Fibroblast of skin of abdomen (primary cell): ENCODE results near the gene PSMB8. TPM values are rescaled to one million over a fixed set of nuclear protein-coding genes. Genes with fewer than 3 reads are reported as not detected.
A peak's percentile ranks its signal among the peaks of the same experiment; 100 is the strongest.
"Not testable (repeated sequence)": the region's sequence is repeated elsewhere in the genome, so short reads cannot be mapped to it uniquely, and the experiment has no call there.

Experiments
- DNase-seq: peaks from one replicate; pipeline ENCODE4 v3.0.0-alpha.2; 2013
- polyA plus RNA-seq, 2 experiments: library from polyadenylated mRNA; unstranded; fragments of 120-200 nt; gene quantifications; one replicate each; pipeline ENCODE4 v1.2.1, GENCODE V29; 2013; ENCODE audit not compliant: insufficient read length in 2 of 2

Gene PSMB8
- 30.7 TPM for polyA plus RNA-seq (2013, experiment 1 of 2; ENCODE audit: insufficient read length)
- 33.3 TPM for polyA plus RNA-seq (2013, experiment 2 of 2; ENCODE audit: insufficient read length)

DNA sequence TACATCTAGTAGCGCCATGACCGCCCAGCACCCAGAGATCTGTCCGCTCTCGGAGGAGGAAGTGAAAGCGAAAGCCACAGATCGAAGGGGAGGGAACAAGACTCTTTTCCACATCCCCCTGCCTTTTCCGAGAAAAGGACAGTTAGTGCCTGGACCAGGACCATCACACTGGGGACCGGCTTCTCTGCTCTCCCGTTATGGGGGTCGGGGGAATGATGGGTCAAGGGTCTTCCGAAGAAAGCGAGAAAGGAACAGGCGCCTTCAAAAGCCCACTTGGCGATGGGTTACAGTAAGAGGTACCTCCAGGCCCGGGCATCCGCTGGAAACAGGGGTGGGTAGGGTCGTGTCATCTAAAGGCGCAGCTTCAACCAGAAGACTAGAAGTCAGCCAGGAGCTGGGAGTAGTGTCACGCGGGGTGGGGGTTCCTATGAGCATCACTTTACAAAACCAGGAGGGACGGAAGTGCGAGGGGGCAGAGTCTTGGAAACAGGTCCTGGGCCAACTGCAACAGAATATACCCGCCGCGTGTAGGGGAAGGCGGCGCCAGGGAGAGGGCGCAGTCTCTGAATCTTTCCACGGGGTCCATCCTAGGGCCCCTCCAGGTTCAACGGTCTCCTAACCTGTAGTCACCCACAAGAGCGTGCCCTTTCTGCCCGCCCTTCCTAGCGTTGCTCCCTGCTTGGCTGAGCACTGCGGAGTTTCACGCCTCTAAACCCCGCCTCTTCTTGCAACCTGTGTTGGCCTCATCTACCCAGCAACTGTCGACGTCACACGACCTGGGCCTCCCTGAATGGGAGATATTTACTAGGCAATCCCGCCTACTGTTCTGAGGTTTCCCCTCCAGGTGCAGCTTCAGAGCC is at the start of gene PSMB8:
TSS of gene PSMB8 (minus strand) at position 69 of the 860 bp plus-strand sequence. CDS start at position 18, 51 bp downstream.
- DNase-seq, result peak; percentile 89

DNA sequence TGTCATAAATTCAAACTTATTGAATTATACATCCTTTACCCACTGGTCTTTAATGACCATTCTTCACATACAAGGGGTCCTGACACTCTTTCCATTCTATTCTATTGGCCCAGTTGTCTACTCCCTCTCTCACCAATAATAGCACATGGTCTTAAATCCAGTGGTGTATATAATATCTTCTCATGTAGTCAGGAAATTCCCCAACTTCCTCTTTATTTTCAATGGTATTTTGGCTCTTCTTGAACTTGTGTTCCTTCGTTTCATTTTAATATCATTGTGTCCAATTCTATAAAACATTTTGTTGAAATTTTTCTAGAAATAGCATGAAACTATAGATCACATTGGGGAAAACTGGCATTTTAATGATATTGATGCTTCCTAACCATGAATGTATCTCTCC is 47.0 kb upstream of the PSMB8 start:
- DNase-seq, result no peak

DNA sequence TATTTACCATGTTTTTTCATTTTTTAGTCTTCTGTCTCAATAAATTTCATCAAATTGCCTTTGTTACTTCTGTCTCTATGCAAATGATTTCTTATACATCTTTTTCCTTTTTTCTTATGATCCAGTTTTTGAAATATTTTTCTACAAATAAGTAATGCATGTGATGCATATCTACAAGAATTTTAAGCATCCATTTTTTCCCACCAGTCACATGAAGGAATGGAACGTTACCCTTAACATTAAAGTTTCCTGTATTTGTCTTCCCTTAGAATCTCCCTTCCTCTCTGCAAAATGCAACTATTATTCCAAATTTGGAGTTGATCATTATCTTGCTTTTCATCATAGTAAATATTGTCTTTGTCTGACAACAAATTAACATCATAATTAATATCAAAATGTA is 45.7 kb upstream of the PSMB8 start:
- peak; percentile 31 for DNase-seq

DNA sequence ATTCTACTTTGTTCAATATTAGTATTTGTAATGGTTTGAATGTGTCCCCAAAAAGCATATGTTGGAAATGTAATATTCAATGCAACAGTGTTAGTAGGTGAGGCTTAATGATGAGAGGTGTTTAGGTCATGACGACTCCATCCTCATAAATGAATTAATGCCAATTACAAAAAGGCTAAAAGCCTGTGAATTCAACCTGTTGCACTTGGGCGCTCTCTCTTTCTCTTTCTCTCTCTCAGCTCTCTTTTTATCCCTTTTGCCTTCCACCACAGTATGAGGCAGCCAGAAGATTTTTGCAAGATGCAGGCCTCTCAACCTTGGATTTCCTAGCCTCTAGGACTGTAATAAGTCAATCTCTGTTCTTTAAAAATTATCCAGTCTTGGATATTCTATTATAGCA is 44.7 kb upstream of the PSMB8 start:
- DNase-seq, result no peak

DNA sequence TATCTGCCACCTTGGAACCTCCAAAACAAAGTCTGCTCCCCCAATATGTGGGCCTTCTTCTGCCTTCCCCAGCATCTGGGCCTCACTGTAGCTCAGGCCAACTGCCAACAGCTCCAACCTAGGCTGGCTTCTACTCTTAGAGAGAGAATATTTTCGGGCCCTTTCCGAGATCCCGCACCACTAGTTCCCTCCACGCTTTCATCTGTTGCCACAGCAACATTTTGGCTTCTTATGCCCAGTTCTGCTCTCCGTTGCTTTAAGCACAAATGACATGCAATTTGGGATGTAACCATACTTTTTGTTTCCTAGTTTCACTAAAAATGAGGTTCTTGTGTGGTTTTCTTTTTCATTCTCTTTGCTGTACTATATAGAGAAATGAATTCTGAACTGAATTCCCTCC is 43.8 kb upstream of the PSMB8 start:
- no peak for DNase-seq

DNA sequence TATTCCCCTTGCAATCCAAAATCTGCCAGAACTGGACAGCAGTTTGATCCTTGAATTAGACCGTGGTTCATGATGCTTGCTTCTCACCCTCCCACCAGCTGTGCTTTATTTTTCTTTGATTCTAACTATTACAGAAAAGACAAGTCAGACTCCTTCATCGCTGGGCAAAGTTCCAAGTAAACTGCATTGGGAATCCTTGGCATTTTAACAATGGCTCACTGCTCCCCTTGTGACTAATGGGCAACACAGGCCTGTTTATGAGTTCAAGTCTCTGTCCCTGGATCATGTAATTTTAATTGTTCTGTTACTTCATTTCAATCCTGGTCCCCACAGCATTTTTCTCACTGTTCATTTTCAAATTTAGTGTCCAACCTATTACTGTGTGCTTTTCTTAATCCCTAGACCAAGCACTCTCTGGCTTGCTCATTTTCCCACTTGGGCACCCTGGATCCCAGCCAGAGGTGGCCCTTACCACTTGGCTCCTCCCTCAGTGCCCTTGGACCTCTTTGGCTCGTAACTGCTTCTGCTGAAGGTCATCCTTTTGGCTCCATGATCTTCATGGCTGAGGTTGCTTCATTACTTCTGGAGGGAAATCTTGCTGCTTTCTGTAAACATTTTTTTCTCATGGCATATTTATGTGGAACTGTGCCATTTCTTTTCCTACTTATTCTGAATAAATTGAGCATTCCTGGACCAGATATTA is 43.0 kb upstream of the PSMB8 start:
- DNase-seq, result peak; percentile 85

DNA sequence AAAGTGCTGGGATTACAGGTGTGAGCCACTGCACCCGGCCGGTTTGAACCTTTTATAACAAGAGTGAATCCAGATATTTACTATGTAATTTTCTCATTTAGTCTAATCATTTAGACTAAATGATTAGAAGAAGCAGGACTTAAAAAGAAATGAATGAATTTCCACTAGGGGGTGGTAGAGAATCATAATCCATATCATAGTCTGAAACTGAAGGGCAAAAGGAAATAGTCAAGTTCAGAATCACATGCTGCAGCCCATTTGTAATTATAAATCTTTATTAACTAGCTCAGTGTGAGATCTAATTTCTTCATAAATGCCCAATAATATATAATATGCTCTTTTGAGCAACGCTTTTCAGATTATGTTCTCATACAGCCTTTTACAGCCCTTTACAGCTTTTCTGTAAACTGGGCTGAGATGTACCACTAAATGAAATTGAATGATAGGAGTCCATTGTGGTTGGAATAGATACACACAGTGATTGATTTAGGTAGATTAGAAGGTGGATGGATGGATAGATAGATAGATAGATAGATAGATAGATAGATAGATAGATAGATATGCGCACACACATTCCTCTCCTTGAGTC is 41.9 kb upstream of the PSMB8 start:
- DNase-seq, result peak; percentile 69

DNA sequence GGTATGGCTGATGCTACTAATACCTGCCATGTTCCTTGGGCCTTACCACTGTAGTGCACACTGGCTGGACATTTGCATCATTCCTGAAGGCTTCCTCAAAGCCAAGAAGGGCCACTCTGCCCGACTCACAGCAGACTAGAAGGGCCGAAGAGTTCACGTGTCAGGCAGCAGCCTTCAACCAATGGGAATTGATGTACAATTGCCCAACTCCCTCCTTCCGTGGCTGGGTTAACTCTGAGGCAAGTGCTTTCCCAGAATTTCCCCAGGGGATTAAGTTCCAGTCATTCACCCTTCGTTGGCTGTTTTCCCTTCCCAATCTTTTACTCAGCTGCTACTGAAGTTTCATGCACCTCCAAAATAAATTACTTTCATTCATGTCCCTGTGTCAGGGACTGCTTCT is 39.9 kb upstream of the PSMB8 start:
- peak; percentile 40 for DNase-seq

DNA sequence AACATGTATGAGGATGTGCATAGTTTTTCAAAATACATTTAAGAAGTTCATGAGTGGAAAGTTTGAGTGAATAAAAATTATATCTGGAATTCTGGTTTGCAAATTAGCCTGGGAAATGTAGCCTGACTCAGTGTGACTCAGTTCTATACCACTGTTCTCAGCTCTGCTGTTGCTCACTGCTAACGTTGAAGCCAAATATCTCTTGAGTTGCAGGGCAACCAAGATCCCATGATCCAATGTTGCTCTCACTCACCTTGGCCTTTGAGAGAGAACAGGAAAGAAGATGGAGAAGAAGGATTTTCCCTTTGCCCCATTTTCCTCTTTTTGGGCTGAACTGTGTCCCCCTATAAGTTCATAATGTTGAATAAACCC is 39.0 kb upstream of the PSMB8 start:
- DNase-seq, result peak; percentile 47

DNA sequence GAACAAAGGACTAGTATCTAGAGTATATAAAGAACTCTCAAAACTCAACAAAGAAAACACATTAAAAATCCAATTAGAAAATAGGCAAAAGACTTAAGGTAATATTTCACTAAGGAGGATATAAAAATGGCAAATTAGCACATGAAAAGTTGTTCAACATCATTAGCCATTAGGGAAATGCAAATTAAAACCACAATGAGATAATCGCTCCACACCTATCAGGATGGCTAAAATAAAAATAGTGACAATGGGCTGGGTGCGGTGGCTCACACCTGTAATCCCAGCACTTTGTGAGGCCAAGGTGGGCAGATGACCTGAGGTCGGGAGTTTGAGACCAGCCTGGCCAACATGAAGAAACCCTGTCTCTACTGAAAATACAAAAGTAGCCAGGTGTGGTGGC is 37.1 kb upstream of the PSMB8 start:
- DNase-seq, result not testable (repeated sequence)

DNA sequence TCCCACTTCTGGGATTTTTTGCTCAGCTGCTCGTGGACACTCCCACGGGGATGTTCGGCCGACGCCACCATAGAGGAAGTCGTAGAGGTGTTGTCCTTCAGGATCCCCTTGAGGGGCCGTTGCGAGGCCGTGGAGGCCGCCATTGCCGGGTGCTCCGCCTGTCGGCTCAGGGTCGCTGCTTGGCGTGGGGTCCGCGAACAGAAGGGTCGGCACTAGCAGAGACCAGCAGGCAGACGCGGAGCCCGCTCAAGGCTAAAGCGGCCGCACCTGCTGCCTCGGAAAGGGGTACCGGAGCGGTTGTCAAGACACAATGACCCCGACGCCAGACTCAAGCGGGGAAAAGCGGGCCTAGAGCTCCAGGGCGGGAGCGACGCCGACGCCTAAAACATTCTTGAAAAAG is 35.8 kb upstream of the PSMB8 start:
- no peak for DNase-seq

DNA sequence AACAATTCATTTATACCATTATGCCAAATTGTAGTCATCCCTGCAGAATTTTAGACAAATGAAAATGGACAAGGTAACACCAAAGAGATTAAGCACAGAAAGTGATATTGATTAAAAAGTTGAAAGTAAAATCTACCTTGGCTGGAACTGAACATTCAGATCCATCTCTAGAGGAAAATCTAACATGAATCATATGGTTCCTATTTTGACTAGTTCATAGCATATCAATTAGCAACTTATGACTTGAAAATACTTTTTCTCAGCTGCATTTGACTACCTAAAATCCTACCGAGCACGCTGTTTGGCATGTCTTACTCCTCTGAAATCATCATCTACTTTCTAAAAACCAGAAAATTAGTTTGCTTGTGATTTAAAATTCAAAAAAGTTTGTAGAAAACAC is 32.8 kb upstream of the PSMB8 start:
- DNase-seq, result no peak

DNA sequence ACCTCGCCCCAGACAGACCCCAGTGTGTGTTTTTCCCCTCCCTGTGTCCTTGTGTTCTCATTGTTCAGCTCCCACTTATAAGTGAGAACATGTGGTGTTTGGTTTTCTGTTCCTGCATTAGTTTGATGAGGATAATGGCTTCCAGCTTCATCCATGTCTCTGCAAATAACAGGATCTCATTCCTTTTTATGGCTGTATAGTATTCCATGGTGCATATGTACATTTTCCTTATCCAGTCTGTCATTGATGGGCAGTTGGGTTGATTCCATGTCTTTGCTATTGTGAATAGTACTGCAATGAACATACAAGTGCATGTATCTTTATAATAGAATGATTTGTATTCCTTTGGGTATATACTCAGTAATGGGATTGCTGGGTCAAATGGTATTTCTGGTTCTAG is 30.1 kb upstream of the PSMB8 start:
- DNase-seq, result not testable (repeated sequence)

DNA sequence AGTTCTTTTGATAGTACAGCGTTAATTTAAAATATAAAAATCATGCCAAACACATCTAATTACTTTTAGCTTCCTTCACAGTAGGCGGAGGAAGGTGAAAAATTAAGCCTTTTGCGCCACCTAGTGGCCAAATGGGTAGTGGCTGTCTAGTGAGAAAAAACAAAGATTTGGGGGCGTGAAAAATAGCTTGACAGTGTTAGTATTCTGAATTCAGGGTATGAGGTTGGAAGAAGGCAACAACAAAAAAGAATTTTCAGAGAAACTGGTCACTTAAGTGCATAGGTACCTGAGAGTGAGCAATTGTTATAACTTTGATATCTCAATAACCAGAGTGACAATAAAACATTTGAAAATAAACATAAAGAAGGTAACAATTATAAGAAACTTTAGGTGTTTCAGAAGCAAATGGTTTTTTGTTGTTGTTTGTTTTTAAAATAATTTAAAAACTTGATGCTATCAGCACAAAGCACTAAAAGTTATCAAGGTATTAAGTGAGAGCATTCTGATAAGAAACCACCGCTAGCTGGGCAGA is 24.5 kb upstream of the PSMB8 start:
- peak; percentile 63 for DNase-seq

DNA sequence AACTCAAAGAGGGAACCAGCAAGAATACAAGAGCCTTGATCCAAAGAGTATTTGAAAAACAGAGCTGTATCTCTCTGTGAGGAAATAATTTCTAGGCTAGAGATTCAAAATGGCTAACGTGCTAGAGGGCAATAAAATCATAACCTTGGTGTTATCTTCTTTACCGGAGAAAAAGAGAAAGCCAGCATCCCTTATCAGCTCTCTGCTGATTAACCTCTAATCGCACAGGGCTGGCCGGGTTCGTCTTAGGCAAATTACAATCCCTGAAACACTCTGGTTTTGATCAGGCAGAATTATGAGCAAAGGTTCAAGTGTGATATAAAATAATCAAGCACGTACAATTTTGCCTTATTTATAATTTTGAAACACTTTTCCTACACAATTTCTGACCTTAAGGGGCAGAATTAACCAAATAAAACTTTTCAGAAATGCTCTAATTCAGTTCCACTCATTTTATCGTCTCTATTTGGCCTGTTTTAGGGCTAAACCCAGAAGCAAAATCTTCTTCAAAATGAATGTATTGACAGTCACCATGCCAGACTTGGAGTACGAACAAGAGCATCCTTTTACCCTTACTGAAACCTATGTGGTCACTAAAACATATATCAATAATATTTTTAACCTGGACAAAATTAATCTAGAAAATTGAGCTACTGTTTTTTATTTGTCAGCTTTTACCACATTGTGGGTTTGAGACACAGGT is 23.9 kb upstream of the PSMB8 start:
- DNase-seq, result no peak

DNA sequence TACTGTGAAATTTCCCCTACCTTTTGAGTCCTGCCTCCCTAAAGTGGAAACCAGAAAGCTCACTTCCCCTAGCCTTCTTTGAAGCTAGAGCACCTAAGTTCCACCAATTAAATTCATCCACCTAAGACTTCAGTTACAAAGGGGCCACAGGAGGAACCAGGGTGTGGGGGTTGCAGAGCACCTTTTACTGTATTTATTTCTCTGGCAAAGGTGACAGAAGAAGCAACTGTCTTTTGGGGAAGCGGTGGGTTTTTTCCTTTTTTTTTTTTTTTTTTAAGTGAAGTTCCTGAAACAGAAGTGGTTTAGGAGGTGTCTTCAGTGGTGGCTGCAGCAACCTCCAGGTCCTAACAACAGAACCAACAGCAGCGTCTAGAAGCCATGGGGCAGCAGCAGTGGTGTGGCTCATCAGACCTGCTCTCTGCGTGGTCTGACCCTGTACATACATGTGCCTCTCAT is 23.2 kb upstream of the PSMB8 start:
- no peak for DNase-seq

DNA sequence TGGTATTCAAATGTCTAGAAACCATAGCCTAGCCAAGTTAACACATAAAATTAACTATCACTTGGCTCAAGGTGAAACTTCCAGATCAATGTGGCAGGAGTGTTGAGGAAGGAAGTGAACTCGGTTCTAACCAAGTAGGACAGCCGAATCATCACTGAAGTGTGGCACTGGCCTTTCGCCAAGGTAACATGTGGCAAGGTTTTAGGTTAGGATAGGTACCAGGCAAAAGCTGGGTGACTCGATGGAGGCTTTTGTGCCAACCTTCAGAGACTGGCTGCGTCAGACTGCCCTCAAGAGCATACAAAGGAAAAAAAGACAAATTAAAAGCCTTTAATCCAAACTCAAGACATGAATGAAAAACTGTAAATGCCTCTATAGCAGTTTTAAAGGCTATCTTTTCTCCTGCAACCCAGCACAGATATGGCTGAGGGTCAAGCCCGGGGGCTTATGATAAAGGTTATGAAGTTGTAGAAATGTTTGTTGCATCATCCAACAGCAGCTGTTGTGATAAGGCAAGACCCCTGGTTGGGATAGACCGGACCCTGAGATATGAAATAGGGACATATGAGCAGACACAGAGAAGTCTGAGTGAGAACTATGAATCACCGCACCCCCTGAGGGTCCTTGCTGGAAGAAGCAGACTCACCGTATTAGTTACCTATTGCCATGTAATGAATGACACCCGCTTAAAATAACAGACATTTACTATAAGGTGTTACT is 22.0 kb upstream of the PSMB8 start:
- no peak for DNase-seq

DNA sequence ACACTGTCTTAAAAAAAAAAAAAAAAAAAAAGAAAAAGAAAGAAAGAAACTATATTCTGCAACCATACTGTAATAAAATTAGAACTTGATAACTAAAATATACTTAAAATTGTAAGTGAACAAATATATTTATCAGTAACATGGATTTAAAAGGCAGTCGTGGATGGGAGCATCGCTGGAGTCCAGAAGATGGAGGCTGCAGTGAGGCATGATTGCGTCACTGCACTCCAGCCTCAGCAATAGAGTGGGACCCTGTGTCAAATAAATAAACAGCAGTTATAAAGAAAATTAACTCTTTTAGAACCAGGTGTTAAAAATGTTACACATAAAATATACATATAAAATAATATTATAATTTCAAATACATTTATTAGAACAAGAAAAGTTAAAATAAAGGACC is 18.9 kb upstream of the PSMB8 start:
- DNase-seq, result no peak

DNA sequence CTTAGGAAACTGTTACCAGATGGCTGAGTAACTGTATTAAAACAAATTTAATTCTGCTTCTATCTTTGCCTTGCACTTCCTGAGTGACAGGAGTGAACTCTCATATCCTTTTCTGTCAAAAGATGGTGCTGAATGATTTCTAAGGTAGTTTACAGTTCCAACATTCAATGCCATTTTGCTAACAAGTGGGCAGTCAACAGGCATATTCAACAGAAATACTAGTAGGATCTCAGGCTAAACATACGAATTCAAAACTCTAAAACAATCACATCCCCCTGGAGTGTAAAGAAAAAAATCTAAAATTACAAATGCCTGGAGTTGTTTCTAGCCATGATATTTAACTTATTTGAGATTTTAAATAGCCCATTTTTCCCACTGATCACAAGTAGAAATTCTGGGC is 16.8 kb upstream of the PSMB8 start:
- DNase-seq, result no peak

DNA sequence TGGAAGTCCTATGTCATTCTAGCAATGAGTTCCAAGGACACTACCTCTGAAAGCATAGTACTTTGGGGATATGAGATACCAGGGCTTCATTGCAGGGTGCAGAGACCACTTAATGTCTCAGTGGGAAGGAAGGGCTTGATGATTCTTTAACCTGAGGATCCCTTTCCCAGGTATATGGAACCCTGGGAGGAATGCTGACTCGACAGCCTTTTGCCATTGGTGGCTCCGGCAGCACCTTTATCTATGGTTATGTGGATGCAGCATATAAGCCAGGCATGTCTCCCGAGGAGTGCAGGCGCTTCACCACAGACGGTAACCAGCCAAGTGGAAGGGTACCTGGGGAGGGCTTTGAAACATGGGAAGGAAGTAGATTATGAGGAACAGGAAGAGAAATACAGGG is 14.3 kb upstream of the PSMB8 start:
- DNase-seq, result no peak

DNA sequence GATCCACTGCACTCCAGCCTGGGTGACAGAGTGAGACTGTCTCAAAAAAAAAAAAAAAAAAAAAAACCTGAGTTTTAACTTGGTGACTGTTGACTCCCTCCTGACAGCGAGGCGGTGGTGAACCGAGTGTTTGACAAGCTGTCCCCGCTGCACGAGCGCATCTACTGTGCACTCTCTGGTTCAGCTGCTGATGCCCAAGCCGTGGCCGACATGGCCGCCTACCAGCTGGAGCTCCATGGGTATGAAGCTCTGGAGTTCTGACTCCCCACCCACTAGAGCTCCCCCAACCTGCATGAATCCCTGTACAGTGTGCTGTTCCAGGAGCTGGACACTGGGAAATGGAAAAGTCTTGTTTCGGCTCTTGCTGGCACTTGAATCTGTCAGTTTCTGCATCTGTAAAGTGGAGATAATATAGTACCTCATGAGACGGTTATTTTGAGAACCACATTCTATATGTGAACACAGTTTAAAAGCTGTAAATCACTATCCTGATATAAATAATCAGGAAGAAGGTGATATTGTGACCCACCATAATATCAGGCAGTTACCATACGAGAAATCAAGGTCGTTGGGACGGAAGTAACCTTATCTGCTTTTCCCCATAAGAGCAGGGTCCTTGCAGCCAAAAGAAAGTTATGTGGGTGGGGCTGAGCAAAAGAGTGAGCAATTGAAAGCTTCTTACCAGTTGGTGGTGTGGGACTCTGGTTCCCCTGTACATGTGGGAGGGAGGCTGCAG is 13.5 kb upstream of the PSMB8 start:
- no peak for DNase-seq
